NCI-H2081 (cell line): ENCODE data around the gene RASAL2.

Source experiments
- DNase-seq, 2 experiments: peaks; one replicate each; lab custom pipeline; 2025; lab: John Stamatoyannopoulos, UW

RASAL2 gene

DNA sequence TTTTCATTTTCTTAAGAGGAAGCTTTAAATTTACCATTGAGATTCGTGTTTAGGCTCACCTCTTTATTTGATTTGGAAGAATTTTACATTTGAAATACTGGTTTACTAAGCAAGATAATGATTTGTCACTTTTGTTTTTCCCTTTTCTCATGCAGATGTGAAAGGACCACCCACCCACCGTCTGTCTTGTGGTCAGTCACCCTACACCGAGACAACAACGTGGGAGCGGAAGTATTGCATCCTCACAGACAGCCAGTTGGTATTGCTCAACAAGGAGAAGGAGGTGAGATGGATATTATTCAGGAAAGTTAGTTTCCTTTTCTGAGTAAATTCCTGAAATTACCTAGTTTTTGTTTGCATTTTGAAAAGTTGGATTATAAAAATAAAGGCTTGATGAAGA lies 189.5 kb downstream of the RASAL2 start:
- no peak for DNase-seq

DNA sequence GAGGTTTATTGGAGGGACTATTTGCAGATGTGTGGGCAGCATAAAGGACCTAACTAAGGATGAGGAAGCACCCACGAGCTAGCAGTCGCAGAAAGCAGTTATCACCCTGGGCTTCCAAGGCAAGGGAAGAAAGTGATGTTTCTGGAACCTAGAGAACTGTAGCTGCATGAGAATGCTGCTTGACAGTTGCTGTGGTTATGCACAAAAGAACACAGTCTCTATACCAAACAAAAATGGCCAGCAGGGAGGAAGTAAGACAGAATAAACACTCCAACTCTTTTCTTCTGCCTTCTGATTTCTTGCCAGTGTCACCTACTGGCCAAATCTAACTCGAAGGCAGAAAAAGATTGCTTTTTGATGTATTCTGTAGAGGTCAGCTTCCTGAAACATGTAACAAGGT lies 190.2 kb downstream of the RASAL2 start:
- no peak for DNase-seq

GRCh38 chr1:178291166-178291565 lies 197.3 kb downstream of the RASAL2 start:
- no peak for DNase-seq

GRCh38 chr1:178294654-178295053 lies 200.8 kb downstream of the RASAL2 start:
- no peak for DNase-seq

DNA sequence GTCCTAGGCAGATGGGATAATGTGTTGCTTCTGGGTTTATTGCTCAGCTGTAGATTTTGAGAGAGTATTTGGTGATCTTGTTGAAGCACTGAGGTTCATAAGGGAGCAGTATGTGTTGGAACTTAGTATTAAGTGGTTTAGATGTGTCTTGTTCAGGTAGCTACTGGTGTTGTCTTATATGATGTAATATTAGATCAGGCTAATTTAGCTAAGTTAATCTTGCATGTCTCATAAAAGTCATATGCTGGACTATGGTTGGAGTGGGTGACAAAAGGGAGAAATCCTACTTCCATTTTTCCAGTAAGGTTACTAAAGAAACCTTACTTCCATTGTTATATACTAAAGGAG lies 206.4 kb downstream of the RASAL2 start:
- no peak for DNase-seq

- no peak for DNase-seq
Measured at GRCh38 chr1:178301141-178301540, 207.2 kb downstream of the RASAL2 start.

GRCh38 chr1:178307264-178307663 lies 213.4 kb downstream of the RASAL2 start:
- no peak for DNase-seq

DNA sequence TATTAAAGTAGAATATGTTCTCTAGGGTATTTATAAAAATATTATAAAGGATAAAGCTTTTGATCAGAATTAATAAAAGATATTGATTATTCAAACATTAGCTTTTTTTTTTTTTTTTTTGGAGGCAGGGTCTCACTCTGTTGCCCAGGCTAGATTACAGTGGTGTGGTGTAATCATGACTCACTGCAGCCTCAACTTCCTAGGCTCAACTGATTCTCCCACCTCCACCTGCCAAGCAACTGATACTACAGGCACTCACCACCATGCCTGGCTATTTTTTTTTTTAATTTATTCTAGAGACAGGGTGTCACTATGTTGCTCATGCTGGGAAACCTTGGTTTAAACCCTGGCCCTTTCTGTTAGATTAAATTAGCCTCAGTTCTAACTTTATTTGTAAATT lies 214.5 kb downstream of the RASAL2 start:
- no peak for DNase-seq

DNA sequence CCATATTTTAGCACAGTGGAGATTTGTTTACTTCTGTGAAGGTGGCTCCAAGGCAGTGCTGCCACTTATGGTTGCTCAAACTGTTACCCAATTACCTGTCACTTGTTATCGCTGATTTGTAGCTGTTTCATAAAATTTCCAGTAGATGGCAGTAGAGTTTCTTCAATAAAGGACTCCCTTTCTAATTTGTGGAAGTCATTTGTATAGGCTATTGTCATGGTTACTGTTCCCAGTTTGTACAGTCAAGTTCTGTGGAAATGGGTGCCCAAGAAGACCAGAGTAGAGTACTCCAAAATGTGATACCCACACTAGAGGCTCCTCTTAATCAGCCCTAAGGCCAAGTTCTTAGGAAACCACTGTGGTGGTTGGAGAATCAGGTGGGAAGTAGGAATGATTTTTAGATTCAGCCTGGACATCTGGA lies 216.8 kb downstream of the RASAL2 start:
- DNase-seq = peak; percentile 54 to 84

- DNase-seq = no peak
Measured at GRCh38 chr1:178311164-178311563, 217.3 kb downstream of the RASAL2 start.

- peak in 1 of 2 experiments; percentile 8 for DNase-seq
Measured at GRCh38 chr1:178320280-178320982, 226.5 kb downstream of the RASAL2 start.

- no peak for DNase-seq
Measured at GRCh38 chr1:178323067-178323466, 229.2 kb downstream of the RASAL2 start.

DNA sequence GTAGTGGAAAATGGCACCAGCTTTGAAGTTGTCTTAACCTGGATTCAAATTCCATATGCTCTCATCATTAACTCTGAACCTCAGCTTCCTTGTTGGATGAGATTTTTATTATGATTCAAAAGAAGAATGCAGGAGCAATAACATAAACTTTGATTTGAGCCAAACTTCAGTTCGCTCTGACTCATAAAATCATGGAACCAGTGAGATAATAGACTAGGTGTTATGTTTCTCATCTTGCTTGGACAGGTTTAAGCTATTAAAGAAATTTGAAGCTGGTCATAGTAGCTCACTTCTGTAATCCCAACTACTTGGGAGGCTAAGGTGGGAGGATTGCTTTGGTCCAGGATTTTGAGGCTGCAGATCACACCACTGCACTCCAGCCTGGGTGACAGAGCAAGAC lies 230.1 kb downstream of the RASAL2 start:
- DNase-seq = no peak

DNA sequence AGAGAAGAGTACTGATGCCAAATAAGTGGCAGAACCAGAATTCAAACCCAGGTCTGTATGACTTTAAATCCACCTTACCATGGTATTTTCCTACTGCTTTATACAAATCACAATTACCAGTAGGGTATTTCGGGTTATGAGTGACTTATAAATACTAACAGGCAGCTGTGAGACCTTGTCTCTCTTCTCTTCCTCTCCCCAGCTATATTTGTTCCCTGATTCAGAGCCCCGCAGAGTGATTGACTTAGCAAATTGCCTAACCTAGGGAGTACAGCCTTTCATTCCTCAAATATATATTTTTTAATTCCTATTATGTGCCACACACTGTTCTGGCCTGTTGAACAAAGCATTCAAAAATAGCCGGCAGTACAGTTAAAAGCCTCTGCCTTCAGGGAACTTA lies 234.8 kb downstream of the RASAL2 start:
- DNase-seq = no peak

- DNase-seq = no peak
Measured at GRCh38 chr1:178330153-178330552, 236.2 kb downstream of the RASAL2 start.

GRCh38 chr1:178330848-178331497 lies 237.1 kb downstream of the RASAL2 start:
- peak in 1 of 2 experiments; percentile 32 for DNase-seq

- no peak for DNase-seq
Measured at GRCh38 chr1:178335426-178335825, 241.5 kb downstream of the RASAL2 start.

DNA sequence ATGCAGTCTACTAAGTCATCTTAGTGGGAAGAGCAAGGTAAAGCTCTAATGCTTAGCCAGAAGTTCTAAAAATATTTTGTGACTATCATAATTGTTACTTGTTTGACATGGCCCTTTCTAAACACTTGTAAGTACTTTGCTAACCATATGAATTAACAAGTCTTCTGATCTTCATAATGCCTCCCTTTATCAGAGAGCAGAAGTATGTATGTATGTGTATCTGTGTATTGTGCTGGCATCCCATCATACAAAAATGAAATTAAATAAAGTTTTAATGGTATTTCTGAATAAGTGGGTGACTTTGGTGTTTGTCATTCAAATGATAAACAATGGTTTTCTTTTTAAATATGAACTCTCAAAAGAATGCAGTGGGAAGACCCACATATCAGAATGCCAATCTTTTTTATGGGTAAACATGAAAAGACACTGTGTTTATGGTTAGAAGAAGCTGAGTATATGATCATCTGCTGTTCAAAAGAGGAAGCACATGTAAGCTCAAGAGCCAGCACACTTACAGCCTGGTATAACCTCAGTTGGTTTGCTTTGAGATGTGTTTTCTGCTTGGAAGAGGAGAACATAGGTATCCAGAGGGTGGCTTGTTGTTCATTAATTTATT lies 243.3 kb downstream of the RASAL2 start:
- DNase-seq = no peak

DNA sequence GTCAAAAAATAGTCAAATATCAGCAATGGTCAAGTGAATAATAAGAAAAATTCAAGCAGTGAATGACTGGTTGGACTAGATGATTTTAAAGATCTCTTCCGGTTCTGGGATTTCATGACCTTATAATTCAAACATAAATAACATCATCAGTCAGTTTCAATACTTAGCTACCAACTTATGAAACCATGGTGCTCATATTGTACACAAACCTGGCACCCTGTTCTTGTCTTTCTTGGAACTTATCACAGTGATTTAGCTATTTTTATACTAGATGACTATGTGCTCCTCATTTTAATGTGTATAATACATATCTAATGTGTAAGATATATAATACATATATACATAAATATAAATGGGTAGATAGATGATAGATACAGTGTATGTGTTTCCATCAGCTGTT lies 245.9 kb downstream of the RASAL2 start:
- no peak for DNase-seq

- DNase-seq = no peak
Measured at GRCh38 chr1:178341261-178341956, 247.5 kb downstream of the RASAL2 start.

DNA sequence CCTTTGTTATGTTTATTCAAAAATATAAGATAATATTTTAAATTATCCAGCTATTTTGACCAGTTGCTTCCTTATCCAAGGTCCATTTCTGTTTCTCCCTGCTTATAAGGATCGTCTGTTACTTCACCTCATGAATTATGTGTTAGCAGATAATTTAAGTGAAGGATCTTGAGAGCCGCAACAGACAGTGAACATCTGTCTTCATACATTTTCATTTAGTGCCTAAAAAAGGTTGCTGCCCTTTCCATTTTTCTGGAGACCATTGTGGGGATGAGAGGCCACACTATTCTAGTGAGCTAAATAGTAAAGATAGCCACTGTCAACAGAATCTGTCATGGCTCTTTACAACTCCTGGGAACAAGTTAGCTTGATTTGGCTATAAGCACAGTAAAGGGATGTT lies 248.8 kb downstream of the RASAL2 start:
- no peak for DNase-seq

GRCh38 chr1:178344513-178345091 lies 250.7 kb downstream of the RASAL2 start:
- no peak for DNase-seq
